Measurements from ENCODE around the gene SMG7. TPM values are rescaled to one million over a fixed set of nuclear protein-coding genes. Genes with fewer than 3 reads are reported as not detected.

The SMG7 gene
- total RNA-seq, 2 experiments from 2014 or later, result 45.0 to 185 TPM

- Histone ChIP-seq H3K4me2 (ENCODE audit: low read length) (no peak overlapping the region), H4K20me1 (ENCODE audit: insufficient read depth, low read length) (no peaks in the 10 kb centered on the region), H3K9me3 (ENCODE audit: low read length) (no peaks in the 10 kb centered on the region), H3K27ac (ENCODE audit: low read depth, low read length, poor library complexity, severe bottlenecking) (no peak overlapping the region), H3K79me2 (ENCODE audit: insufficient read depth, low read depth, low read length) (no peaks in the 10 kb centered on the region), H2AFZ (ENCODE audit: low read length) (no peak overlapping the region), H3K4me1 (ENCODE audit: insufficient read depth, low read length, poor library complexity, severe bottlenecking) (peaks cover 16% of the 10 kb centered on the region), H3K4me3 (ENCODE audit: low read depth, low read length, poor library complexity, severe bottlenecking) (no peak overlapping the region), H3K9me2 (ENCODE audit: insufficient read depth, low read length) (no peaks in the 10 kb centered on the region), H3K36me3 (ENCODE audit: insufficient read depth, low read length) (no peaks in the 10 kb centered on the region)
- intact Hi-C loops (cut with micrococcal nuclease; ENCODE audit: unreplicated experiment), result no loop called here
- POLR2A ChIA-PET, result interaction anchor here (1.3 kb wide), 1 partner anchor 9 kb away, joined by 6 read pairs; no protein-coding TSS in a partner anchor
- DNase-seq (ENCODE audit: low spot score), result no peak
- CTCF ChIA-PET (ENCODE audit: unreplicated experiment), result no interaction called here
- BruUV-seq (replicated peaks), result no TSS peak
- TF ChIP-seq EZH2phosphoT487 (IDR thresholded peaks at IDR 0.05; ENCODE audit: borderline replicate concordance, low read depth, low read length), result no peak
- no peak for TF ChIP-seq CTCF (conservative IDR thresholded peaks at IDR 0.05; ENCODE audit: low read length)
Observed at GRCh38 chr1:183569801-183570200, 97.5 kb downstream of the SMG7 start.

GRCh38 chr1:183570451-183570850 lies 98.2 kb downstream of the SMG7 start:
- Histone ChIP-seq H3K4me2 (ENCODE audit: low read length) (no peak overlapping the region), H3K4me1 (ENCODE audit: insufficient read depth, low read length, poor library complexity, severe bottlenecking) (peaks cover 16% of the 10 kb centered on the region), H3K27ac (ENCODE audit: low read depth, low read length, poor library complexity, severe bottlenecking) (no peak overlapping the region), H3K9me3 (ENCODE audit: low read length) (no peaks in the 10 kb centered on the region), H3K36me3 (ENCODE audit: insufficient read depth, low read length) (no peaks in the 10 kb centered on the region), H3K79me2 (ENCODE audit: insufficient read depth, low read depth, low read length) (no peaks in the 10 kb centered on the region), H4K20me1 (ENCODE audit: insufficient read depth, low read length) (no peaks in the 10 kb centered on the region), H3K9me2 (ENCODE audit: insufficient read depth, low read length) (no peaks in the 10 kb centered on the region), H2AFZ (ENCODE audit: low read length) (no peak overlapping the region), H3K4me3 (ENCODE audit: low read depth, low read length, poor library complexity, severe bottlenecking) (no peak overlapping the region)
- intact Hi-C loops (cut with micrococcal nuclease; ENCODE audit: unreplicated experiment), result no loop called here
- ChIA-PET CTCF (ENCODE audit: unreplicated experiment) (no interaction called here), POLR2A (no interaction called here)
- BruUV-seq (replicated peaks), result no TSS peak
- DNase-seq (ENCODE audit: low spot score), result no peak
- no peak for TF ChIP-seq CTCF (conservative IDR thresholded peaks at IDR 0.05; ENCODE audit: low read length)
- TF ChIP-seq EZH2phosphoT487 (IDR thresholded peaks at IDR 0.05; ENCODE audit: borderline replicate concordance, low read depth, low read length), result no peak

GRCh38 chr1:183571678-183572268 lies 99.5 kb downstream of the SMG7 start:
- H3K9me2 ChIP-seq (ENCODE audit: insufficient read depth, low read length), result no peaks in the 10 kb centered on the region
- H3K9me3 ChIP-seq (ENCODE audit: low read length), result no peaks in the 10 kb centered on the region
- intact Hi-C loops (cut with micrococcal nuclease; ENCODE audit: unreplicated experiment), result no loop called here
- H3K4me2 ChIP-seq (ENCODE audit: low read length), result no peak overlapping the region
- no peaks in the 10 kb centered on the region for H3K36me3 ChIP-seq (ENCODE audit: insufficient read depth, low read length)
- BruUV-seq (replicated peaks), result no TSS peak
- H3K79me2 ChIP-seq (ENCODE audit: insufficient read depth, low read depth, low read length), result no peaks in the 10 kb centered on the region
- H3K4me1 ChIP-seq (ENCODE audit: insufficient read depth, low read length, poor library complexity, severe bottlenecking), result peaks cover 16% of the 10 kb centered on the region
- no peaks in the 10 kb centered on the region for H4K20me1 ChIP-seq (ENCODE audit: insufficient read depth, low read length)
- no peak overlapping the region for H2AFZ ChIP-seq (ENCODE audit: low read length)
- no peak for DNase-seq (ENCODE audit: low spot score)
- TF ChIP-seq EZH2phosphoT487 (IDR thresholded peaks at IDR 0.05; ENCODE audit: borderline replicate concordance, low read depth, low read length), result no peak
- no peak for TF ChIP-seq CTCF (conservative IDR thresholded peaks at IDR 0.05; ENCODE audit: low read length)
- H3K27ac ChIP-seq (ENCODE audit: low read depth, low read length, poor library complexity, severe bottlenecking), result no peak overlapping the region
- CTCF ChIA-PET (ENCODE audit: unreplicated experiment), result no interaction called here
- POLR2A ChIA-PET, result interaction anchor here (0.6 kb wide), 2 partner anchors 33 to 107 kb away, joined by 3 to 7 read pairs; no protein-coding TSS in a partner anchor
- no peak overlapping the region for H3K4me3 ChIP-seq (ENCODE audit: low read depth, low read length, poor library complexity, severe bottlenecking)
